ENCODE results near the gene C1QTNF1. TPM values are rescaled to one million over a fixed set of nuclear protein-coding genes. Genes with fewer than 3 reads are reported as not detected.
"Not testable (repeated sequence)": the region's sequence is repeated elsewhere in the genome, so short reads cannot be mapped to it uniquely, and the experiment has no call there.

The C1QTNF1 gene
- total RNA-seq, 2 donors from 2014 or later, result 377 to 765 TPM

DNA sequence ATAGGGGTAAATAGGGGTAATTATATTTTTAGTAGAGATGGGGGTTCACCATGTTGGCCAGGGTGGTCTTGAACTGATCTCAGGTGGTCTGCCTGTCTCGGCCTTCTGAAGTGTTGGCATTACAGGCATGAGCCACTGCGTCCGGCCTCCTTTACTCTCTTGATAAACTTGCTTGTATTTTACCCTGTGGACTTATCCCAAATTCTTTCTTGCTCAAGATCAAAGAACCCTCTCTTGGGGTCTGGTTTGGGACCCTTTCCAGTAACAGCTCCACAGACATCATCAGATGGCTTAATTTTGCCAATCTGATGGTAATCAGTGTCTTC, 5.6 kb upstream of the C1QTNF1 start:
- intact Hi-C loops (cut with DNase I), result loop anchor here in 1 of 2 donors (10.0 kb wide), 1 partner anchor 376 kb away; no protein-coding TSS in a partner anchor
- DNase-seq (no peak), ATAC-seq (no peak)

DNA sequence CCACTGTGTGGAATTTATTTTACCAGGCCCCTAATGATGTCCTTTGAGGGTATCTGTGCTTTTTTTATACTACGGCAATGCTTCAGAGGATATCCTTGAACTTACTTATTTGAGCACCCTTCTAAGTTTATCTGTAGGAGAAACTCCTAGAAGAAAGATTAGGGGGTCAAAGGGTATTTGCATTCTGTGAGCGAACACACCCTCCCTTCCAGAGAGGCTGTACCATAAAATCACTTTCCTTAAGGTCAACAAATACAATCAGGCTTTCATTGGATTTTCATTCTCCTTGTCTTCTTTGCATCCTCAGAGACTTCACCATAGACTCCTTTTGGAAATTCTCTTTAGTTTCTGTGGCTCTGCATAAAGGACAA, 4.7 kb upstream of the C1QTNF1 start:
- DNase-seq (no peak), ATAC-seq (no peak)
- intact Hi-C loops (cut with DNase I), result loop anchor here in 1 of 2 donors (10.0 kb wide), 1 partner anchor 376 kb away; no protein-coding TSS in a partner anchor

DNA sequence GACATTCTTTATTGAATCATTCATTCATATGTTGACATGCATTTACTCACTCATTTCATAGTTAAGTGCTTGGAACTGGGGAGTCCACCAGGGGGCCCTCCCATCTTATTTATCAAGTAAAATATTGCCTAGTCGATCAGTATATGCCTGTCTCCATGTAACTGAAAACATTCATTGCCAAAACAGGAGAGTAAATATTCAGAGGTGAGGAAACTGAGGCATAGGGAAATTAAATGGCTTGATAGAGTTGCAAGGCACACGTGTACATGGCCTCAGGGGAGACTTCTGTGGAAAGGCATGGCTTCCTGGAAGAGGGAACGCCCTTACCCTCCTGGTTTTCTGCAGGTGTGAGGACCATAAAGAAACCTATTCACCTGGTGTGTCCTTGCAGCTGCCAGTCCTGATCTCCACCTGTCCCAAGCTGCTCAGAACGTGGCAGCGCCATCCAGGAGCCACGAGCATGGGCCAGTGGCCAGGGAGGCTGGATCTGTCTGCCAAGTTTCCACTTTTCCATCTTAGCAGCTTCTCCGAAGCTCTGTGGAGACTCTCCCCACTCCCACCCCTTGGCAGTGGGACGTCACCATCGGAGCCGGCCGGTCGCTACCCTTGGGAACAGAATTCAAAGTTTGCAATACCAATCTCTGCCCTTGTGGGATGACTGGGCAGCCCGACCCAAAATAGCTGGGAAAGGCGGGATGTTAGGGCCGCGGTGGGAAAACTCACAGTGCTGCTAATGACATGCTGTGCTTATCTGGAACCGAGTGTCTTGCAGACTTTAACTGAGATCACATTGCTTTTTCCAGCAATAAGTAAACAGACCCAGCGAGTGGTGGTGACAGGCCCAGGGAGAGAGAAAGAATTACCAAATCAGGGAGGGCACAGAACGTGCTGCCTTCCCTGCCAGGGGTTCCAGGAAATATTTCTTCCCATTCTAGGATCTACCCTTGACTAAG, 4.1 kb upstream of the C1QTNF1 start:
- intact Hi-C loops (cut with DNase I), result loop anchor here in 1 of 2 donors (10.0 kb wide), 1 partner anchor 375 kb away; no protein-coding TSS in a partner anchor
- peak; percentile 29 to 56 for ATAC-seq
- DNase-seq, result peak; percentile 86

DNA sequence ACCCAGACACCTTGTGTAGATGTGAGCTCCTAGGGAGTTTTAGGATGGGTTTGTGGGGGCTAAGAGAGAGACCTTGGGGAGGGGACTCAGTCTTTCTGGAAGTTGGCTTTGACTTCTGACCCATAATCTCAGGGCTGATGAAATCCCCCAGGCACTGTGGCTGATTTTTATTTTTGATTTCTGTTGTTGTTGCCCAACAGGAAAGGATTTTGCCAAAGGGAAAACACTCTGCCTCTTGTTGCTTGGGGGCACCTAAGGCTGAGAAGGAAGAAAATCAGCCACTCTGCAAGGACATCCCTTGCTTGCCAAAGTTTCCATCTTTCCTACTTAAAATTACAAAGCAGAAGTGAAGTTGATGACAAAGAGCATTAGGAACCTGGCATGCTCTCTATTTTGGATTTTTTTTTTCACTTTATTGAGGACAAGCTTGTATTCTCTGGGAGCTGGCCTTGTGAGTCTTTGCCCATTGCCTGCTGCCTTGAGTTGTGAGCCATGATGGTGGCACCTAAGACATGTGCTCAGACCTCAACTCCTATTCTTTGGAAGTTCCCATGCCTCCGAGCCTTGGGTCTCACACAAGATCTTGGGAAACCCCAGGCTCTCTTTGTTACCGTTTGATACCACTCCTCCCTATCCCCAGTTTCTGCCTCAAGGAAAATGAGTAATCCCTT, 3.2 kb upstream of the C1QTNF1 start:
- ATAC-seq, result no peak
- intact Hi-C loops (cut with DNase I), result no loop called here
- DNase-seq, result peak; percentile 33

DNA sequence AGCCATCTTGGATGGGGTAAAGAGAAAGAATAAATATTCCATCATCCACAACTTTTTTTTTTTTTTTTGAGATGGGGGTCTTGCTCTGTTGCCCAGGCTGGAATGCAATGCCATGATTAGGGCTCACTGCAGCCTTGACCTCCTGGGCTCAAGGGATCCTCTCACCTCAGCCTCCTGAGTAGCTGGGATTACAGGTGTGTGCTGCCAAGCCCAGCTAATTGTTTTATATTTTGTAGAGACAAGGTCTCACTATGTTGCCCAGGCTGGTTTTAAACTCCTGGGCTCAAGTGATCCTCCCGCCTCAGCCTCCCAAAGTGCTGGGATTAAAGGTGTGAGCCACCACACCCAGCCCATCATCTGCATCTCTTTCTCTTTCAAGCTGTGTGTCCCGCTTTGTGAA, 2.0 kb upstream of the C1QTNF1 start:
- intact Hi-C loops (cut with DNase I); ATAC-seq; DNase-seq: not testable (repeated sequence)

DNA sequence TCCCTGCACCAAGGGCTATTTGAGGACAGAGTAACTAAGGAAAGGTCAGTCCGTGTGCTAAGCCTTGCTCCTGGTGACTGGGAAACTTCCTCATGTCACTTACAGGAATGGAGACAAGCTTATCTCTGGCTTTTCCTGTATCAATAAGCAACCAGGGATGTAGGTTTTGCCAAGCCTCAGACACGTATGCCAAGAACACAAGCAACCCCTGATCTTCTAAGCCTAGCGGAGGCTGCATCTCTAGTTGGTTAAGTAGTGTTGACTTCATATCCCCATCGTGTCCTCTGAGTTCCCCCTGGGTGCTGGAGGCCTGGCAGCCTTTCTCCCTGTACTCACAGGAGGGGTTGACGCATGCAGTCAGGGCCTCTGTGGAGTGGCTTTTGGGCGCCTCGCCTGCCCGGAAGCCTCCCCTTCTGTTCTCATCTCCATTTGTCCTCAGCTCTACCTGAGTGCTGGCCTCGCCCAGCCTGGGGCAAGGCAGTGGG, 1.4 kb upstream of the C1QTNF1 start:
- intact Hi-C loops (cut with DNase I), result no loop called here
- DNase-seq (peak; percentile 88), ATAC-seq (peak; percentile 39 to 42)

DNA sequence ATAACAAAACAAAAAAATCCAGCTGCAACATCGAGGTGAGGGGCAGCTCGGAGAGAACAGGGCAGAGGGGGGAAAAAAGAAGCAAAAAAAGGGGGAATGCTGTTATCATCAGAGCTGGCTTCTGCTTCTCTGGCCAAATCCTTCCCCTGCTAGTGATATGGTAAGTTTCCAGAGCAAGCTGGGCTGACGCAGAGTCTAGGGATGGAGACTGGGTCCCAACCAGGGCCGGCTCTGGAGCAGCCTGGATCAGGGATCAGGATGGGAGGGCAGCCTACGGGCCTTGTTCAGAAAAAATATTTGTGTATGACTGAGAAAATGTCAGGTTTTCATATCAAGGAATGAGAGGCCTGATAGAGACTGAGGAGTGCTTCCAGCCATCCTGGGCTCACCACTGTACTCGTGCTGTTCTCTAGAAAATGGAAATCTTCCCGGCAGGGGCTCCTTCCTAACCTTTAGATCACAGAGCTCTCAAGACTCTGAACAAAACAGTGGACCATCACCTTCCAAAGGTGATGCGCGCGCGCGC, 726 bp upstream of the C1QTNF1 start:
- ATAC-seq (peak; percentile 12 to 13), DNase-seq (peak; percentile 71)
- intact Hi-C loops (cut with DNase I), result no loop called here

DNA sequence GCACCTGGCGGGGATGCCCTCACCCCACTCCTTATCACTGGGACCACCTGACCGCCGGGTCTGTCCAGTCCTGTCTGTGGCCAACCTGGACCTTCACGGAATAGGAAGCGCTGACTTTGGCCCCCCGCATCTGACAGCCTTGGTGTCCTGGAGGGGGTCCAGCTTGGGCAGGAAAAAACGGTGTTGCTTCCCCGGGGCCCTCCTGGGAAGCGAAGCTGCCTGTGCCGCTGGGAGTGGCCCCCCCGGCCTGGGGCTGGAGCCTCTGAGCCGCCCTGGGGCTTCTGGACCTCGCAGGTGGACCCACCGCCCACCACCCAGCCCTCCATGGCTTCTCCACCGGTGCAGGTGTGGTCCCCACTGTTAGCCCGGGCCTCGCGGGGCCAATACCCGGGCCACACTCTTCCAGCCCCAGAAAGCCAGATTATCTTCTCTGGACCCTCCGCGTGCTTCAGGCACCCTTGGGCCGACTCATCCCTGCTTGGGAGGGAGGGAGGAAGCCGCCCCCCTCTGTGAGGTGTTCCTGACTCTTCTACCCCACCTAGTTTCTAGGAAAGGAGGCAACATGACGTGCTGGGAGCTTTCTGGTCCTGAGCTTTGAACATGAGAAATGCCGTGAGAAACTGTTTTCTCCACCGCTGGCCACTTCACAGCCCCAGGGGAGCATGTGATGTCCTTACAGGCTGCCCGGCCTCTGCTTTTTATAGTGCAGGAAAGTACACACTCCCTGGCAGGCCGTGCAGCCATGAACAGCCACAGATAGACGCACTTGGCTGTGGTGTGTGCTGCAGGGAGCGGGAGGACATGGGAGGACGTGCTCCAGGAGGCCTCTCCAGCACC, 1.1 kb downstream of the C1QTNF1 start:
- DNase-seq (peak; percentile 73), ATAC-seq (peak; percentile 17 to 45)
- intact Hi-C loops (cut with DNase I), result no loop called here

DNA sequence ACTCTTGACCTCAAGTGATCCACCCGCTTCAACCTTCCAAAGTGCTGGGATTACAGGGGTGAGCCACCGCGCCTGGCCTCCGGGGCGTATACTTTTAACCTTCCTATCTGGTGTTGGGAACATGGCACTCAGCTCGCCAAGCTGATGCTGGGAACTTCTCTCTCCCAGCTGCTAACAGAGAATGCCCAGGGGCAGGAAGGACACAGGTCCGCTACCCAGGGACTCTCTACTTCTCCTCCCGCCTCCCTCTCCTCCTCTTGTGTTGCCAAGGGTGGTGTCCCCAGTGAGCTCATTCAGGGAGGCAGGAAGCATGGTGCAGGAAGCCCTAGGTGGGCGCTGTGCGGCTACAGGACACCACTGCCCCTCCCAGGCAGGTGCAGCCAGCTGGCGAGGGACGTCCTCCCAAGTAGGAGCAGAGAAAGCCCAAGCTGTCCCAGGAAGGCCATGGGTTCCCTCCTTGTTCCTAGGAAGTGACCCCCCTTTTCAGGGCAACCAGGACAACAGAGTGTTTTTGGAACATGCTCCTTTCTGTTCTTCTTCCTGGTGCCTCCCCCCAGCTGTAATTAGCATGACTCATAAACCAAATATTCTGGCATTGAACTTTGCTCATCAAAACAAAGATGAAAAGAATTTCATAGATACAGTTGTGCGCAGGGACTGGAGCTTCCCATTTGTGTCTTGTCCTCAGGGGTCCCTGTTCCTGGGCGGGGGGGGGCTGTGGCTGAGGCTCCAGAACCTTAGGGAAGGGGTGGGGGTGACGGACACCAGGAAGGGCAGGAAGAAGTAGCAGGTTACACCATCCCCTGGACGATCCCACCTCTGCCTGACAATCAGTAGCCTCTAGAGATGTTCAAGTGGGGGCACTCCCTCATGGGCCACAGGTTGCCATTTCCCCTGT, 2.7 kb downstream of the C1QTNF1 start:
- ATAC-seq (peak in 1 of 2 donors; percentile 18), DNase-seq (peak; percentile 70)
- intact Hi-C loops (cut with DNase I), result no loop called here

DNA sequence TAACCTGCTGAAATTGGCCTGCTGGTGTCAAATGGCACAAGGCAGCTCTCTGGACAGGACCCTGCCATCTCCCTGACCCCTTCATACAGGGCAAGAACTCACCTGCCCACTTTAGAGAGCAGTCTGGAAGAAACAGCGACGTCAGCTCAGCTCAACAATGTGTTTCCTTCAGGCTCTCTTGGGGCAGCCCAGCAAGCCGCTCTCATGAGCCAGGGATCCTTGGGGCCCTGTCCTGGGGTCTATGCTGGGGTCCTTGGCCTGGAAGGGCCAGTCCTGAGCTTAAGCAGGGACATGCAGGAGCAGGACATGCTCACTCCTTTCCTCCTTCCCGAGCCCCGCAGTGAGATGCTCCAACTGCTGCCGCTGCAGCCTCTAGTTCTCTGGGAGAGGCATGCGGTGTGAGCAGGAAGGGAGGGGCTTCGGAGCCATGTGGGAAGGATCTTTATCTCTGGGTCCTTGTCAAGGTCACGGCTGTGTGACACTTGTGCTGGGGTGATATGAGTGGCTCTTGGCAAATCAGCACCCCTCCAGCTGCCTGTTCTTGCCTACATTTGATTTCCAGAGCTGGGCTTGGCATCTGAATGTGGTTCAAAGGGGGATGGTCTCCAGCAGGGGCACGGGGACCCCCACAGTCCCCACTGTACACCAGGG, 3.4 kb downstream of the C1QTNF1 start:
- ATAC-seq (peak; percentile 10 to 12), DNase-seq (no peak)
- intact Hi-C loops (cut with DNase I), result no loop called here

DNA sequence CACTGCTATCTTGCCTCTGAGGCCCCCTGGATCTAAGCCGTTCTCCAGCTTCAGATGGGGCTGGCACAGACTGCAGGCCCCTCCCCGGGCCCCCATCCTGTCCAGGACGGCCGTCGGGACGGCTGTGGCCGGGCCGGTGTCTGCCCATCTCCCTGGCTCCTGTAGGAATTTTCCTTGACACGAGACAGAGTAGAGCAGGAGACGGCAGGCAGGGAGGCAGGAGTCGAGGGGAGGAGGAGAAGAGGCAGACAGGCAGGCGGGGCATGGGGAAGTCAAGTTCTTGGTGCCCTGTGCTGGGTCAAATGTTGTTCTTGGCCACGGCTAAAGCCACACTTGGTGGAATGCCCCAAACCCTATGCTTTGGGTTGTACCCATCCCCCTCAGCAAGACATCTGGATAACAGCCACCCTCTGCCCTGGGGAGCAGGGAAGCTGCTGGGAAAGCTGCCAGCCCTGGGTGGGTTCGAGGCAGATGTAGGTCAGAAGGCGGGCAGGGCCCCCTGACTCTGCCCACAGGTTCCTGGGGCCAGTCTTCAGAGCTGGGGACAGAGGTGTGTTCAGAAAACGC, 4.0 kb downstream of the C1QTNF1 start:
- ATAC-seq (peak; percentile 22 to 29), DNase-seq (peak; percentile 68)
- intact Hi-C loops (cut with DNase I), result no loop called here

DNA sequence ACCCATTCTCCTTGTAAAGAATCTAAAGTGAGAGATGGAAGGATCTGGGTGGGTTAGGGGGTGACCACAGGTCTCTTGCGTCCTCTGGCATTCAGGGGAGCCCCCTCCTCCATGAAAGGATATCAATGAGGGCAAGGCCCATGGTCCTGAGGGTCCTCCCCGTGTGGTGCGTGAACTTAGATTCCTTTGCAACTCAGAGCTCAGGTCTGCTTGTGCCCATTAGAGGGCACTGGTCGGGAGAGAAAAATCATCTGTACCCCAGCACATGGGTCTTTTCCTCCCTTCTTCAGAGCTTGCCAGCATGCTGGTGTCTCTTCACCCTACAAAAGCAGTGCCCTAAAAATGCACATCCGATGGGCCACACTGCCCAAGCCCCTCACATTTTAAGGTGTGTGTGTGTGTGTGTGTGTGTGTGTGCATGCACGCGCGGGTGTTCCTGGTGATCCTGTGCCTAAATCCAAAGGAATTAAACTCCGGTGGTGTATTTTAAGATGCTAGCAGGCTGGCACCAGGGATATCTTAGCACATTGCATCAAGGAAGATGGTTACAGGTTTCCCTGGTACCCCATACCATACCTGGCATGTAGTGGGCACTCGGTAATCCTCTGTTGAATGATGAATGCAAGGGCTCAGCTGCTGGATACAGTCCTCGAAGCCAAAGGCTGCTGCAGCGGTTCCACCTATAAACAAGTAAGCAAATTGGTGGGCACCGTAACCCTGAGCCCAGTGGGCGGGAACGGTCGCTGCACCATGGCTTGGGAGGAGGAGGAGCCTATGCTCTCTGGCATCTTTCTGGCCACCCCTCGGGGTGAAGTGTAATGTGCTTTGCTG, 4.7 kb downstream of the C1QTNF1 start:
- DNase-seq (no peak), ATAC-seq (no peak)
- intact Hi-C loops (cut with DNase I), result no loop called here

DNA sequence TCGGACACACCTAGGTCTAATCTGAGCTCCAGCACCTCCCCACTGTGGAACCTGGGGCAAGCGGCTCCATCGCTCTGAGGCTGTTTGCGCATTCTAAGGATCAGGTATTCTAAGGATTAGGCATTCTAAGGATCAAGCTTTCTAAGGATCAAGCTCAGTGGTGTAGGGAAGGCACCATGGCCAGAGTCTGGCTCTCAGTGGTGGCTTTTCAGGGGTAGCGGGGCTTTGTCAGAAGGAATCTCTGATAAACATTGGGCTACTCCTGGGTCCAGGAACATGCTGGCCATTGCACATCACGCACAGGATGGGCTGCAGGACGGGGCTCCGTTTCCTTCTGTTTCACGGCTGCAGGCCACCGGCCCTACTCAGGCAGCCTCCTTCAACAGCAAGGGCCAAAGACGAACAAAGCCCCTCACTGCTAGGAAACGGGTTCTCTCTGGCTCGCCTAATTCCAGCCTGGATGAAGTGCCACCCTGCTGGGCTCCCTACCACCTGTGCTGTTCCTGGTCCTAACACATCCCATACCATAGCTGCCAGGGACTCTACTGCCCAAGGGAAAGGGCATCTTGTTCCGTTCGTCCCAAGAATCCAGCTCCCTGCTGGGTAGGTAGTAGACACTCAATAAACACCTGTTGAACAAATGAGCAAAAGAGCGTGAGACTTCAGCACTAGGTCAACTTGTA, 5.5 kb downstream of the C1QTNF1 start:
- ATAC-seq, result no peak
- no peak for DNase-seq
- intact Hi-C loops (cut with DNase I), result no loop called here

DNA sequence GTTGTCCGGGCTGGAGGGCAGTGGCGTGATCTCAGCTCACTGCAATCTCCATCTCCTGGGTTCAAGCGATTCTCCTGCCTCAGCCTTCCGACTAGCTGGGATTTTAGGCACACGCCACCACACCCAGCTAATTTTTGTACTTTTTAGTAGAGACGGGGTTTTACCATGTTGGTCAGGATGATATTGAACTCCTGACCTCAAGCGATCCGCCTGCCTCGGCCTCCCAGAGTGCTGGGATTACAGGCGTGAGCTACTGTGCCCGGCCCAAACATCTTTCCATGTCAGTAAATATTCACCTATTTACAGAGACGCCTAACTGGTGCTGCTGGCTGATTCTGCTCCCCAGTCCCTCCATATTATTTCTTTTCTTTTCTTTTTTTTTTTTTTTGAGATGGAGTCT, 6.7 kb downstream of the C1QTNF1 start:
- intact Hi-C loops (cut with DNase I); DNase-seq; ATAC-seq: not testable (repeated sequence)

DNA sequence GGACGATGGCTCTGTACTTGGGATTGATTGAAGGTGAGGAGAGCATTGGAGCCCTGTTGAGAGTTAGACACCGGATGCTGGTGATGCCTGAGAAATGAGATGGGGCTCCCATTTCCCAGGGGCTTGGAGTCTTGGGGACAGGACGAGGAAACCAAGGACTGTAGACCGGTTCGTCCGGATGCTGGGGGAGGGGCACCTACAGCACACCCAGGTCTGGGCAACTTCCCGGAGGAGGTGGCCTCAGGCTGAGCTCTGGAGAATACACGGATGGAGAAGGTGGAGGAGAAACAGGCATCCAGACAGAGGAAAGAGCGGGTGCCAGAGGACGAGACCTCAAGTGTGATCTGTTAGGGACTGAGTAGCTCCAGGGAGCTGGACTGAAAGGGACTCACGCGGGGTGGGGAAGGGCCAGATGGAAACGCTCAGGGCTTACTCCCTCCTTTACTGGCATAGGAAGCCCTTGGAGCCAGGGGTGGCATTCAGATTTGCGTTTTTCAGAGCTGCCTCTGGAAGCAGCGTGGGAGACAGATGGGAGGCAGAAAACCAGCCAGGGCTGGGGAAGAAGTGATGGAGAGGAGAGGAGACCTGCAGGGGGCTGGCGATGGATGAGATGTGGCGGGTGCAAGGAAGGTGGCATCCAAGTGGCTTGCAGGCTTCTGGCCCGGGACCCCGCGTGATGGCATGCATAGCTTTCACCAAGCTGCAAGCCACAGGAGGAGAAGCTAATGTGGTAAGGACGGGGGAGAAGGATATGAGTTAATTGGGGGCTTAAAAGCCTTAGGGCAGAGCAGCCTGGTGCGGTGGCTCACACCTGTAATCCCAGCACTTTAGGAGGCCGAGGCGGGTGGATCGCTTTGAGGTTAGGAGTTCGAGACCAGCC, 8.3 kb downstream of the C1QTNF1 start:
- ATAC-seq (no peak), DNase-seq (no peak)
- intact Hi-C loops (cut with DNase I), result no loop called here

Data from left cardiac atrium (tissue), 4 donors.